K562 (cell line): ENCODE data around the gene CST4. TPM values are rescaled to one million over a fixed set of nuclear protein-coding genes. Genes with fewer than 3 reads are reported as not detected.

Source experiments
- ATF7 ChIP-seq: fragments of 450-650 bp; IDR thresholded peaks from 2 replicates; pipeline ENCODE4 v1.7.1; 2014; ENCODE audit warnings: mild to moderate bottlenecking, moderate library complexity
- E2F3 ChIP-seq: fragments of 250-450 bp; sonication (Bioruptor Pico); IDR thresholded peaks from 2 replicates; pipeline ENCODE4 v1.4.0; 2020; ENCODE audit warnings: mild to moderate bottlenecking
- EP400 ChIP-seq: fragments of 450-650 bp; IDR thresholded peaks from 2 replicates; pipeline ENCODE4 v1.6.1; 2017; ENCODE audit warnings: antibody characterized with exemption, mild to moderate bottlenecking, moderate library complexity
- ETV5 ChIP-seq: sonication (generic); formaldehyde crosslinking; IDR thresholded peaks from 2 replicates; pipeline ENCODE4 v1.4.0; 2020; ENCODE audit warnings: low read depth, mild to moderate bottlenecking, missing genetic modification reagents
- ETV6 ChIP-seq, 3 experiments: fragments of 150-350 bp in 1 of 3; sonication (generic) in 1 of 3; formaldehyde crosslinking in 1 of 3; IDR thresholded peaks; 2 replicates each; pipeline versions ENCODE4 v1.6.1 to v1.8.0; 2014 to 2022; ENCODE audit warnings: borderline replicate concordance in 2 of 3, low read depth in 2 of 3, antibody characterized with exemption in 1 of 3, low read length in 1 of 3, mild to moderate bottlenecking in 1 of 3, missing genetic modification reagents in 1 of 3
- HDGF ChIP-seq: fragments of 450-650 bp; IDR thresholded peaks from 2 replicates; pipeline ENCODE4 v1.6.1; 2016
- MBD2 ChIP-seq: sonication (generic); IDR thresholded peaks from 2 replicates; pipeline ENCODE4 v1.6.1; 2016; ENCODE audit warnings: low read depth, borderline replicate concordance
- NR1H2 ChIP-seq: sonication (generic); formaldehyde crosslinking; IDR thresholded peaks from 2 replicates; pipeline ENCODE4 v1.4.0; 2020; ENCODE audit warnings: mild to moderate bottlenecking, missing genetic modification reagents
- POLR2AphosphoS5 ChIP-seq: IDR thresholded peaks from 2 replicates; pipeline ENCODE4 v1.6.1; 2011; ENCODE audit warnings: mild to moderate bottlenecking, low read depth, low read length, moderate library complexity; ENCODE audit not compliant: control insufficient read depth, insufficient read depth
- POLR2G ChIP-seq: fragments of 200-400 bp; formaldehyde crosslinking; IDR thresholded peaks from 2 replicates; pipeline ENCODE4 v1.6.1; 2017; ENCODE audit warnings: low read depth, mild to moderate bottlenecking, antibody characterized with exemption, low read length, moderate library complexity
- SMAD4 ChIP-seq: fragments of 250-450 bp; sonication (Bioruptor Pico); conservative IDR thresholded peaks from 2 replicates; pipeline ENCODE4 v1.8.0; 2021; ENCODE audit warnings: inconsistent platforms, mild to moderate bottlenecking, moderate library complexity
- SMARCA4 ChIP-seq: fragments of 450-650 bp; IDR thresholded peaks from 2 replicates; pipeline ENCODE4 v1.6.1; 2016
- XRCC5 ChIP-seq: fragments of 200-400 bp; formaldehyde crosslinking; IDR thresholded peaks from 2 replicates; pipeline ENCODE4 v1.6.1; 2017; ENCODE audit warnings: low read depth, mild to moderate bottlenecking, low read length
- ZNF707 ChIP-seq: fragments of 250-450 bp; sonication (Bioruptor Pico); conservative IDR thresholded peaks from 2 replicates; pipeline ENCODE4 v1.8.0; 2022; ENCODE audit warnings: inconsistent platforms, mild to moderate bottlenecking, moderate library complexity
- polyA plus RNA-seq, 8 experiments: library from polyadenylated mRNA; depleted of rRNA in 4 of 8; stranded (reverse) in 5 of 8; unstranded in 3 of 8; fragments of >200 nt; fragmentation: Nextera tagmentation in 2 of 8; fragmentation: Illumina TruSeq in 1 of 8; extraction: Ambion mirVana in 2 of 8; extraction: Trizol in 1 of 8; gene quantifications; 2 replicates each; pipeline versions ENCODE4 v1.2.1 to v1.2.3, GENCODE V29; 2011 to 2014; ENCODE audit warnings: inconsistent platforms in 1 of 8, missing spikeins in 1 of 8
- total RNA-seq, 7 experiments: library from RNA; depleted of rRNA in 6 of 7; stranded (reverse); fragments of >200 nt in 6 of 7; fragmentation: Illumina TruSeq in 2 of 7; extraction: Trizol in 2 of 7; gene quantifications; 2 replicates each; pipeline versions ENCODE4 v1.2.1 to v1.2.3, GENCODE V29; 2011 to 2021; ENCODE audit warnings: low replicate concordance in 1 of 7
- TF ChIP-seq, protein P1 (sequence below): sonication (generic); formaldehyde crosslinking; IDR thresholded peaks from 2 replicates; pipeline ENCODE4 v1.8.0; 2022; ENCODE audit warnings: mild to moderate bottlenecking, missing genetic modification reagents
- TF ChIP-seq, protein P2 (sequence below), 2 experiments: IDR thresholded peaks; 2 replicates each; pipeline ENCODE4 v1.6.1; 2011; ENCODE audit warnings: borderline replicate concordance in 1 of 2, control low read depth in 1 of 2, low read depth in 1 of 2, low read length in 1 of 2, mild to moderate bottlenecking in 1 of 2, mixed read lengths in 1 of 2, moderate library complexity in 1 of 2; ENCODE audit not compliant: insufficient read depth in 1 of 2, insufficient read length in 1 of 2, poor library complexity in 1 of 2, severe bottlenecking in 1 of 2; ENCODE audit errors: extremely low read depth in 1 of 2
- TF ChIP-seq, protein P3 (sequence below): fragments of 200-800 bp; sonication (Bioruptor generic); IDR thresholded peaks from 2 replicates; pipeline ENCODE4 v1.6.1; 2017; ENCODE audit warnings: missing genetic modification characterization, missing compliant biosample characterization

The CST4 gene
- total and polyA plus RNA-seq, 9 of the 15 experiments (the other 6 are each of a cell fraction or from before 2014, with no cell fraction given) = not detected

DNA sequence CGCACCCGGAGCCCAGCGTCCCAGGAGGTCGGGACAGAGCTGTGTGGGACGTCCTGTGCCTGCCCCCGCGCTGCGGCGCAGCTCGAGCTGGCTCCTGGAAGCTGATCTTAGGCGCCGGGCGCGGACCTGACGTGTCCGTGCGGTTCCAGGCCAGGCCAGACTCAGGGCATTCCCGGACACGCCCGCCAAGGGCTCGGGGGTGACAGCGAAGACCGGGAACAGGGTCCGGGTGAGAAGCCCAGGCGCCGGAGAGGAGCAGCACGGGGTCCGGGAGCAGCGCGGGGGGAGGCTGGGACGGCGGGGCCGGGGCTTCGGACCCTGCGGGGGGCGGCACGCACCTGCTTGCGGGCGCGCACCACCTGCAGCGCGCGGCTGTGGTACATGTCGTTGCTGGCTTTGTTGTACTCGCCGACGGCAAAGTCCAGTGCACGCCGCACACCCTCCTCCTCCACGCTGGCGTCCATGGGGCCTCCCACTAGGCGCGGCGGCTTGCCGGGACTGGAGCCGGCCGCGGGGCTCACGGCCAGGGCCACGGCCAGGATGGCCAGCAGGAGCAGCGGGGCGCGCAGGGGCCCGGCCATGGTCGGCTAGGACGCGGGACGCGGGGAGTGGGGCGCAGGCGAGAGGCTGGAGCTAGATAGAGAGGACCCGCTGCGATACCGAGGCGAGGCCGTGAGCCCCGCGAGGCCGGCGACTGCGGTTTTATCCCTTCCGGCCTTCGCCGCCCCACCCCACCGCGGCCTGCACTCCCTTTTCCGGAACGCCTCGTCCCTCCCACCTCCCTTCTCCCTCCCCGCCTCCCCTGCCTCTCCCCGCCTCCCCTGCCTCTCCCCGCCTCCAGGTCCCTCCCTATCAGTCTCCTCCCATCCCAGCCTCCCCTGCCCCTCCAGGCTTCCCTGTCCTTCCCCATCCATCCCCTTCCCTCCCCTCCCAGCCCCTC lies 51.3 kb downstream of the CST4 start, which contains the start of gene CST3 (continued):
- TF ChIP-seq, protein P1, sequence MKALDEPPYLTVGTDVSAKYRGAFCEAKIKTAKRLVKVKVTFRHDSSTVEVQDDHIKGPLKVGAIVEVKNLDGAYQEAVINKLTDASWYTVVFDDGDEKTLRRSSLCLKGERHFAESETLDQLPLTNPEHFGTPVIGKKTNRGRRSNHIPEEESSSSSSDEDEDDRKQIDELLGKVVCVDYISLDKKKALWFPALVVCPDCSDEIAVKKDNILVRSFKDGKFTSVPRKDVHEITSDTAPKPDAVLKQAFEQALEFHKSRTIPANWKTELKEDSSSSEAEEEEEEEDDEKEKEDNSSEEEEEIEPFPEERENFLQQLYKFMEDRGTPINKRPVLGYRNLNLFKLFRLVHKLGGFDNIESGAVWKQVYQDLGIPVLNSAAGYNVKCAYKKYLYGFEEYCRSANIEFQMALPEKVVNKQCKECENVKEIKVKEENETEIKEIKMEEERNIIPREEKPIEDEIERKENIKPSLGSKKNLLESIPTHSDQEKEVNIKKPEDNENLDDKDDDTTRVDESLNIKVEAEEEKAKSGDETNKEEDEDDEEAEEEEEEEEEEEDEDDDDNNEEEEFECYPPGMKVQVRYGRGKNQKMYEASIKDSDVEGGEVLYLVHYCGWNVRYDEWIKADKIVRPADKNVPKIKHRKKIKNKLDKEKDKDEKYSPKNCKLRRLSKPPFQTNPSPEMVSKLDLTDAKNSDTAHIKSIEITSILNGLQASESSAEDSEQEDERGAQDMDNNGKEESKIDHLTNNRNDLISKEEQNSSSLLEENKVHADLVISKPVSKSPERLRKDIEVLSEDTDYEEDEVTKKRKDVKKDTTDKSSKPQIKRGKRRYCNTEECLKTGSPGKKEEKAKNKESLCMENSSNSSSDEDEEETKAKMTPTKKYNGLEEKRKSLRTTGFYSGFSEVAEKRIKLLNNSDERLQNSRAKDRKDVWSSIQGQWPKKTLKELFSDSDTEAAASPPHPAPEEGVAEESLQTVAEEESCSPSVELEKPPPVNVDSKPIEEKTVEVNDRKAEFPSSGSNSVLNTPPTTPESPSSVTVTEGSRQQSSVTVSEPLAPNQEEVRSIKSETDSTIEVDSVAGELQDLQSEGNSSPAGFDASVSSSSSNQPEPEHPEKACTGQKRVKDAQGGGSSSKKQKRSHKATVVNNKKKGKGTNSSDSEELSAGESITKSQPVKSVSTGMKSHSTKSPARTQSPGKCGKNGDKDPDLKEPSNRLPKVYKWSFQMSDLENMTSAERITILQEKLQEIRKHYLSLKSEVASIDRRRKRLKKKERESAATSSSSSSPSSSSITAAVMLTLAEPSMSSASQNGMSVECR = peak; percentile 68
- TF ChIP-seq POLR2AphosphoS5 = peak; percentile 41; the same call in 1 of the 2 replicates
- no peak for TF ChIP-seq NR1H2 (CRISPR knock-in tag)
- TF ChIP-seq, protein P2, sequence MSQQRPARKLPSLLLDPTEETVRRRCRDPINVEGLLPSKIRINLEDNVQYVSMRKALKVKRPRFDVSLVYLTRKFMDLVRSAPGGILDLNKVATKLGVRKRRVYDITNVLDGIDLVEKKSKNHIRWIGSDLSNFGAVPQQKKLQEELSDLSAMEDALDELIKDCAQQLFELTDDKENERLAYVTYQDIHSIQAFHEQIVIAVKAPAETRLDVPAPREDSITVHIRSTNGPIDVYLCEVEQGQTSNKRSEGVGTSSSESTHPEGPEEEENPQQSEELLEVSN (IDR thresholded peaks at IDR 0.05; ENCODE audit: borderline replicate concordance in 1 of 2, extremely low read depth in 1 of 2, insufficient read depth in 1 of 2, insufficient read length in 1 of 2, low read depth in 1 of 2, low read length in 1 of 2, poor library complexity in 1 of 2, severe bottlenecking in 1 of 2) = peak in 1 of 2 experiments; percentile 8
- no peak for TF ChIP-seq E2F3 (CRISPR knock-in tag)
- TF ChIP-seq SMARCA4 = no peak
- no peak for TF ChIP-seq ZNF707 (CRISPR knock-in tag)
- TF ChIP-seq XRCC5 = no peak
- no peak for TF ChIP-seq MBD2
- TF ChIP-seq HDGF = no peak
- TF ChIP-seq, protein P3, sequence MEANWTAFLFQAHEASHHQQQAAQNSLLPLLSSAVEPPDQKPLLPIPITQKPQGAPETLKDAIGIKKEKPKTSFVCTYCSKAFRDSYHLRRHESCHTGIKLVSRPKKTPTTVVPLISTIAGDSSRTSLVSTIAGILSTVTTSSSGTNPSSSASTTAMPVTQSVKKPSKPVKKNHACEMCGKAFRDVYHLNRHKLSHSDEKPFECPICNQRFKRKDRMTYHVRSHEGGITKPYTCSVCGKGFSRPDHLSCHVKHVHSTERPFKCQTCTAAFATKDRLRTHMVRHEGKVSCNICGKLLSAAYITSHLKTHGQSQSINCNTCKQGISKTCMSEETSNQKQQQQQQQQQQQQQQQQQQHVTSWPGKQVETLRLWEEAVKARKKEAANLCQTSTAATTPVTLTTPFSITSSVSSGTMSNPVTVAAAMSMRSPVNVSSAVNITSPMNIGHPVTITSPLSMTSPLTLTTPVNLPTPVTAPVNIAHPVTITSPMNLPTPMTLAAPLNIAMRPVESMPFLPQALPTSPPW = peak; percentile 81
- TF ChIP-seq EP400 = peak; percentile 50; the same call in 1 of the 2 replicates
- TF ChIP-seq ETV5 (CRISPR knock-in tag) = peak; percentile 64
- peak; percentile 94 for TF ChIP-seq POLR2G
- TF ChIP-seq SMAD4 (CRISPR knock-in tag) = peak; percentile 55
- no peak for TF ChIP-seq ETV6 (IDR thresholded peaks at IDR 0.05; ENCODE audit: borderline replicate concordance in 1 of 2, low read depth in 2 of 2, low read length in 1 of 2)
- no peak for TF ChIP-seq ETV6 (CRISPR knock-in tag; IDR thresholded peaks at IDR 0.05; ENCODE audit: borderline replicate concordance)
- 0 out of 2 replicates have a peak, but pooled peaks have one; percentile 18 for TF ChIP-seq ATF7
